ENCODE results near the gene SPIN3.
"Not testable (repeated sequence)": the region's sequence is repeated elsewhere in the genome, so short reads cannot be mapped to it uniquely, and the experiment has no call there.

The SPIN3 gene

GRCh38 chrX:56947699-56948098, 47.6 kb downstream of the SPIN3 start:
- Mint-ChIP-seq H3K27ac (no peak overlapping the region), H3K4me1 (no peaks in the 10 kb centered on the region), H3K4me3 (no peak overlapping the region), H3K27me3 (ENCODE audit: low read depth, poor library complexity) (no peaks in the 10 kb centered on the region), H3K36me3 (ENCODE audit: low read depth) (peaks cover 16% of the 10 kb centered on the region), H3K9me3 (peaks cover 86% of the 10 kb centered on the region)
- DNase-seq: no peak
- no peak for TF ChIP-seq CTCF (IDR thresholded peaks at IDR 0.05)

GRCh38 chrX:56946201-56946600, 49.1 kb downstream of the SPIN3 start:
- not testable (repeated sequence) for H3K4me3 Mint-ChIP-seq; H3K27me3 Mint-ChIP-seq (ENCODE audit: low read depth, poor library complexity); H3K4me1 Mint-ChIP-seq; H3K36me3 Mint-ChIP-seq (ENCODE audit: low read depth); H3K27ac Mint-ChIP-seq; DNase-seq
- peaks cover 86% of the 10 kb centered on the region for H3K9me3 Mint-ChIP-seq

- H3K4me1 Mint-ChIP-seq: not testable (repeated sequence)
These were observed 50.1 kb downstream of the SPIN3 start for GRCh38 chrX:56945226-56945625.

GRCh38 chrX:56943264-56943663, 52.1 kb downstream of the SPIN3 start:
- Mint-ChIP-seq H3K9me3 (peaks cover 92% of the 10 kb centered on the region), H3K4me3 (no peak overlapping the region), H3K27me3 (ENCODE audit: low read depth, poor library complexity) (peaks cover 3% of the 10 kb centered on the region), H3K36me3 (ENCODE audit: low read depth) (no peaks in the 10 kb centered on the region), H3K4me1 (no peaks in the 10 kb centered on the region), H3K27ac (no peak overlapping the region)
- no peak for TF ChIP-seq CTCF (IDR thresholded peaks at IDR 0.05)
- no peak for DNase-seq

More at GRCh38 chrX:56945226-56945625, 50.1 kb downstream of the SPIN3 start:
- DNase-seq; H3K4me3 Mint-ChIP-seq; H3K27ac Mint-ChIP-seq; H3K36me3 Mint-ChIP-seq (ENCODE audit: low read depth); H3K27me3 Mint-ChIP-seq (ENCODE audit: low read depth, poor library complexity): not testable (repeated sequence)
- H3K9me3 Mint-ChIP-seq: peaks cover 86% of the 10 kb centered on the region

Data from nephron progenitor cell (in vitro differentiated cells).